Measurements from ENCODE around the gene XPNPEP2.

GRCh38 chrX:129780441-129781105, 41.8 kb downstream of the XPNPEP2 start:
- no peak for TF ChIP-seq CTCF (IDR thresholded peaks at IDR 0.05)
- TF ChIP-seq ZFX (IDR thresholded peaks at IDR 0.05; ENCODE audit: borderline replicate concordance) = no peak
